GM12891 (cell line): ENCODE results near the gene SMYD3.

ENCODE experiments used
- POLR2A ChIP-seq: IDR thresholded peaks from 2 replicates; pipeline ENCODE4 v1.6.1; 2011; ENCODE audit warnings: low read depth, low read length, control low read depth
- POLR2AphosphoS5 ChIP-seq: IDR thresholded peaks from 2 replicates; pipeline ENCODE4 v1.6.1; 2011; ENCODE audit warnings: low read depth, low read length, control low read depth

- TF ChIP-seq POLR2A (no peak), POLR2AphosphoS5 (no peak)
Observed at GRCh38 chr1:245917403-245917802, 589.7 kb downstream of the SMYD3 start.
